HG03520 (cell line): ENCODE results near the gene DNAH6.
"Not testable (repeated sequence)": the region's sequence is repeated elsewhere in the genome, so short reads cannot be mapped to it uniquely, and the experiment has no call there.

Experiments
- ATAC-seq: cut with Tn5 transposase; IDR thresholded peaks from one replicate; pipeline ENCODE4 v1.9.1; 2021; ENCODE audit warnings: mild to moderate bottlenecking, moderate library complexity; ENCODE audit not compliant: unreplicated experiment

Gene DNAH6

GRCh38 chr2:84516234-84516986 is at the start of gene DNAH6:
DNAH6 (plus strand) TSS chr2:84516498; CDS start chr2:84517827, 1,329 bp downstream.
- ATAC-seq = peak; percentile 98

DNA sequence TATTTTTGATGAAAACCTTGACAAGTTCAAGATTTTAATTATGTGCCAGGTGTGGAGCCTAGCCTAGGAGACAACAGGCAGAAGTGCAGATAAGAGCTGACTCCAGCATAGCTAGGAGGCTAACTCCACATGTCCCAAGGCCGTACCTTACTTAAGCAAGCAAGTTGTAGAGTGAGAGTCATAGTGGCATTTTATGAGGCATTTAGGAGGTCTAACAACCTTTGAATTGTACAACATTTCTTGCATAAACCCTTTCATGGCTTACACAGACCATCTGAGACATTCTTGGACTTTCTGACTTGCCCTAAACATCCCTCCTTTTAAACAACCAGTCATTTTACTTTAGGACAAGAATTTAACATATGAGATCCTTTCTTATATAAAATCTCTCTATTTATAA is 48.9 kb upstream of the DNAH6 start:
- no peak for ATAC-seq

- ATAC-seq = not testable (repeated sequence)
Observed at GRCh38 chr2:84472423-84472822, 43.9 kb upstream of the DNAH6 start.

GRCh38 chr2:84472856-84473565 is 43.3 kb upstream of the DNAH6 start:
- ATAC-seq = no peak

DNA sequence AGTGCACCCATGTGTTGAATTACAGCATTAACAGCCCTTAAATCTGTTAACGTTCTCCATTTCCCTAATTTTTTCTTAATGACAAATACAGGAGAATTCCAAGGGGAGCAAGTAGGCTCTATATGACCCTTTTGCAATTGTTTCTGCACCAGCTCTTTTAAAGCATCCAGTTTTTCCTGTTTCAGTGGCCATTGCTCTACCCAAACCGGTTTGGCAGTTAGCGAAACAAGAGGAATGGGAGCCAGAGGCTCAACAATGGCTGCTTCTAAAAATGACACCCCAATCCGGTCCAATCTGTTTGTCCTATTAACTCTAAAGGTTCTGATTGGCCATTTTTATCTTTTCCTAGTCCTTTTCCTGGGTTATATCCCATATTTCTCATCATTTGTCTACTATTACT is 42.1 kb upstream of the DNAH6 start:
- ATAC-seq = no peak

DNA sequence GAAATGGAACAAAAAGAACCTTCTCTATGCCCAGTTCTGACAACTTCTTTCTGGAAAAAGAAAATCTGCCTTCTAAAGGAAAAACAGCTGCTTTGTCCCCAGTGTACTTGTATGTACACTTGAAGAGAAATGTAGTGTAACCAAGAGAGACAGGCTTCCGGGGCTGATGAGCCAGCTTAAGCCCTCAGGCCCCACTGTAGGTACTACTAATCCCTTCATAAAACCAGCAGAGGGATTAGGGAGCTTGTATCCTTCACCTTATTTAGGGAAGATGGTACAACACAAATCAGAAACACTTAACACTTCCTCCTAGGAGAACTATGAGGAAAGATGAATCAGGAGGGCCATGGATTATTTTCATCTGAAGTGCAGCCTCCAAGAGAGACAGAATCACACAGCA is 38.4 kb upstream of the DNAH6 start:
- ATAC-seq = no peak

DNA sequence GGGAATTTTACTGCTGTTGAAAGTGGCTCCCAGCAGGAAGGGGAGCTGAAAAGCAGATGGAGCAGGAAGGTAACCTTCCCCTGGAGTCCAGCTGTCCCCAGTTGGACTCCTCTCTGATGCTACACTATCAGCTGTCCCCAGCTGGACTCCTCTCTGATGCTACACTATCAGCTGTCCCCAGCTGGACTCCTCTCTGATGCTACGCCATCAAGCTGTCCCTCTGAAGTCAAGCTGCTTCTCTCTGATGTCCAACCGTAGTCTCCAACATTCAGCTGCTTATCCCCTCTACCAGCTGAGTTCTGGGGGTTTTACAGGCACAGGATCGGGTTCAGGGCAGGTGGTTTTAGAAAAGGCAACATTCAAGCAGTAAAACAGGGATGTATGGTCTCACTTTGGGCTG is 37.4 kb upstream of the DNAH6 start:
- no peak for ATAC-seq

DNA sequence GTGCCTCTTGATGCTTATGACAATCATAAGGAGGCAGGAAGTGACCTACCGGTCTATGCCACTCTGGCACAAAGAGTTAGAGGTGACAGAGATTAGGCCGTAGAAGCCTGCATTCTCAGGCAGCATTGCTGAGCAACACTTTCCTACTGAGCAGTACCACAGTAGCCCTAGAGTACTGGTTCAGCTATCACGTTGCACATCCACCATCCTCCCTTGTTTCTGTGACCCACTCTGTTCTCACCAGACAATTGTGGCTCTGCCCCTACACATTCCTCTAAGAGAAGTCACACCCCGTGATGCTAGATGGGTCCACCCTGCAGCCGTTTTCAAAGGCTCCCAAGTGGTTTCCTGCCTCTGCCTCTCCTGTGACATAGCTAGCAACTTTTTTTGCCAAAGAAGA is 34.6 kb upstream of the DNAH6 start:
- ATAC-seq = no peak

DNA sequence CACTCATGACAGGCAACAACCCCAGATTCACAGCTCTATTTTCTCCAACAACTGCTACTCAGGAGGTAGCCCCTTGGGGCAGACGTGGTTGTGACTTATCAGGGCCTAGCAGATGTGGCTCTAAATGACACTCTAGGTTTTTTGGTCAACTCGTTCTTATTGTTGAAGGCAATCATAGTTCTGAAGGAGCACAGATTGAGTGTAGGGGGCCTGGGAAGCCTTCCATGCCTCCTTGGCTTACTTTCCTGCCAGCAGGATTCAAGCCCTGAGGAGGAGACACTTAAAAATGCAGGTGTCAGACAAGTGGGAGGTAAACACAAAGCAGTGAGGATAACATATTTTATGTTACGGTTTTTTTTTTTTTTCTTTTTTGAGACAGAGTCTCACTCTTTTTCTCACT is 33.7 kb upstream of the DNAH6 start:
- ATAC-seq = no peak

GRCh38 chr2:84483320-84483719 is 33.0 kb upstream of the DNAH6 start:
- ATAC-seq = no peak

GRCh38 chr2:84486441-84487115 is 29.7 kb upstream of the DNAH6 start:
- no peak for ATAC-seq

DNA sequence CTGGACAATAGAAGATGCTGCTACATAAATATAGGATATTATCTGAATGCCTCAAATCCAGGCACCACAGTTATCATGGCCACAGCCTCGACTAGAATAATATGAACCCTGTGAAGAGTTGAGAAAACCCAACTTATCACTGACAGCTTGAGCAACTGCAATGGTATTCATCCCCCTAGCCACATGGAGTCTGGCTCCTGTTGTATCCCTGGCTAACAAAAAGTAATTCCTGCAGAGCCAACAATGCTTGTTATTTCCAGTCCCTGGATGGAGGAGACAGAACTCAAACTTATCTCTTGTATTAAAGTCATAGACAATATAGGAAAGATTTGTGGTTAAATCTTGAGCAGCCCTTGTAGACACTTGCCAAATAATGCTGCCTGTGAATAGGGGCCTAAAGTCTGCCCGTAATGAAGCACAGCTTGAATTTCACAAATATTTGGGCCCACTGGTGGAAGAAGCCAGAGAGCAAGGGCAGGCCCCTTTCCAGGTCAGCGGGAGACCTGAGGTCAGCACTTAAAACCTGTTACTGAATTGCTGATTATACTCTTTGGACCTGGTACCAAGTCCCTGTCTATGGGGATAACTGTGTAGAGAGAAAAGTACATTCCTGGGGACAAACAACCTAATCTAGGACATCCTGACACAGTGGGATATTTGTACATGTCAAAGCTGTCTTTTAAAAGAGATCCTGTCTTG is 28.9 kb upstream of the DNAH6 start:
- no peak for ATAC-seq

DNA sequence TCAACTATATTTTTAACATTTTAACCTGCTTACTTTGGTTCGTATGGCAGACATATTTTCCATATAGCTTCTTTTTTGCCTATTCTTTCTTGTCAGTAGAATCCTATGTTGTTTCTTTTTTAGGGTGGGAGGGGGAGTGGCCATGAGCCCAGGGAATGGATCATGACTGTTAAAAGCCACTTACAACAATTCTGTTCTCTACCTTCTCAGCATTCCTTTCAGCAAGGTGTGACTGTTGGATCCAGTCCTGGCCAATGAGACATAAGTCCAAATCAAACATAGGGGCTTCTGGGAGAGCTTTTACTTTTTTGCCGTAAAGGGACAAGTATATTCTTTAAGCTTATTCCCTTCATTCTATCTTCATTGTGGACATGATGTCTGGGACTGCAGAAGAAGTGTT is 25.0 kb upstream of the DNAH6 start:
- ATAC-seq = no peak

DNA sequence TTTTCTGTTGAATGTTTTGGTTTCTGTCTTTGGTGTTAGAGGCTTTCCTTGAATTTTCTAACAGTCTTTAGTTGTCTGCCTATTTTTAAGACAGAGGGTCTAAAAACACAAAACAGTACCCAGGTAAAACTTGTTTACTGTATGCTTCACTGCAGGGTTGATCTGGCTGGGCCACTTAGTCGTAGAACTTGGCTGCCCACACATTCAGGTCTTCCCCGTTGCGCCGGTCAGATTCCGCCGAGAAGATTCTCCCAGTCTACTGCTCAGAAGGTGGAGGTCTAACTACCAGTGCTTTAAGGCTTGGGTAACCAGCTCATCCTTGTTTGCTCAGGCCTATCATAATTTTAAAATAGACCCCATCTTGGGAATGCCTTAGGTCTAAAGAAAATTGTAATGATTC is 24.6 kb upstream of the DNAH6 start:
- ATAC-seq = no peak

GRCh38 chr2:84492571-84492970 is 23.7 kb upstream of the DNAH6 start:
- no peak for ATAC-seq

GRCh38 chr2:84493514-84493913 is 22.8 kb upstream of the DNAH6 start:
- ATAC-seq = no peak

DNA sequence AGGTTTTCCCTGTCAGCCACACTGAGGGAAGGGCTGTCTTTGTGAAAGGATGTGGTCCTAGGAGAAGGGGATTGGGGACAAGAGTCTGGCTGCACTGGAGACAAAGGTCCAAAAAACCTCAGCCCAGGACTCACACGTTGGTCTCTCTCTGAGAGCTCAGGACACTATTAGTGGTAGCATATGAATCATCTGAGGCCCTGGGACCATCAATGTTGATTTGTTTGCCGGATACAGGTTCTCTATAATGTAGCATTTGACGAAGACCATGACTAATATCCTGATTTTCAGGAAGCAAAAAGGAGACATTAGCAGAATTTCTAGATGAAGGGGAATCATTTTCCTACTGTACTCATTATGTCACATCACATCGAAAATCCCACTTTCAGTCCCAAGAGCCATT is 22.2 kb upstream of the DNAH6 start:
- ATAC-seq = no peak

- peak; percentile 57 for ATAC-seq
Observed at GRCh38 chr2:84495539-84496146, 20.7 kb upstream of the DNAH6 start.

GRCh38 chr2:84496386-84496785 is 19.9 kb upstream of the DNAH6 start:
- no peak for ATAC-seq

DNA sequence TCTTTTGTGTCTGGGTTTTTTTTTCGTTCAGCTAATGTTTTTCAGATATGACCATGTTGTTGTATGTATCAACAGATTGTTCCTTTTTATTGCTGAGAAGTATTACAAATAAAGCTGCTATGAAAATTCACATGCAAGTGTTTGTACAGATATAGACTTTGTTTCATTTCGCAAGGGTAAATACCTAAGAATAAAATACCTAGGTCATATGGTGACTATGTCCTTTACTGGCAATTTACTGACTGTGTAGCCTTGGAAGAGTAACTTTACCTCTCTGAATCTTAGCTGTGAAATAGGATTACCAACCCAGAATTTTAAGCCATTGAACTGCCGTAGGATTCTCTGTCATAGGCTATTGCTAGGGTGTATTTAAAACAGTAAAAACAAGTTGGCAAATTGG is 19.0 kb upstream of the DNAH6 start:
- ATAC-seq = no peak
